Activated CD4-positive, alpha-beta memory T cell treated with anti-CD3 and anti-CD28 coated beads, Interleukin-2, amount 10 ng/mL, durations not matched to agents 7 days and 5 days (primary cell): Measurements from ENCODE around the gene RALB. TPM values are rescaled to one million over a fixed set of nuclear protein-coding genes. Genes with fewer than 3 reads are reported as not detected.
"Not testable (repeated sequence)": the region's sequence is repeated elsewhere in the genome, so short reads cannot be mapped to it uniquely, and the experiment has no call there.

Source experiments
- CTCF ChIA-PET: fragments of 350-600 bp; sonication (Branson Sonifier 250); formaldehyde crosslinking; loops from one replicate; lab custom pipeline; 2021; ENCODE audit warnings: antibody characterized with exemption, inconsistent platforms; lab: Charles Lee
- POLR2A ChIA-PET: fragments of 350-600 bp; sonication (Branson Sonifier 250); formaldehyde crosslinking; loops from one replicate; lab custom pipeline; 2021; ENCODE audit warnings: antibody characterized with exemption; lab: Charles Lee
- DNase-seq: peaks from one replicate; pipeline ENCODE4 v3.0.0-alpha.2; 2020
- H3K27ac Mint-ChIP-seq: one replicate; pipeline ENCODE4 v1.8.0; 2021; ENCODE audit warnings: mild to moderate bottlenecking, mixed read lengths
- H3K27me3 Mint-ChIP-seq: one replicate; pipeline ENCODE4 v1.8.0; 2021; ENCODE audit warnings: mixed read lengths
- H3K36me3 Mint-ChIP-seq: one replicate; pipeline ENCODE4 v1.8.0; 2021; ENCODE audit warnings: low read depth, mixed read lengths
- H3K4me1 Mint-ChIP-seq: one replicate; pipeline ENCODE4 v1.8.0; 2021; ENCODE audit warnings: mixed read lengths
- H3K4me3 Mint-ChIP-seq: one replicate; pipeline ENCODE4 v1.8.0; 2021; ENCODE audit warnings: mild to moderate bottlenecking, mixed read lengths
- H3K9me3 Mint-ChIP-seq: one replicate; pipeline ENCODE4 v1.8.0; 2021; ENCODE audit warnings: mixed read lengths
- total RNA-seq, 2 experiments: library from RNA; stranded (reverse); gene quantifications; one replicate each; pipeline ENCODE4 v1.2.3, GENCODE V29; 2021

RALB gene
- total RNA-seq, 2 experiments from 2014 or later = 59.2 to 59.3 TPM

DNA sequence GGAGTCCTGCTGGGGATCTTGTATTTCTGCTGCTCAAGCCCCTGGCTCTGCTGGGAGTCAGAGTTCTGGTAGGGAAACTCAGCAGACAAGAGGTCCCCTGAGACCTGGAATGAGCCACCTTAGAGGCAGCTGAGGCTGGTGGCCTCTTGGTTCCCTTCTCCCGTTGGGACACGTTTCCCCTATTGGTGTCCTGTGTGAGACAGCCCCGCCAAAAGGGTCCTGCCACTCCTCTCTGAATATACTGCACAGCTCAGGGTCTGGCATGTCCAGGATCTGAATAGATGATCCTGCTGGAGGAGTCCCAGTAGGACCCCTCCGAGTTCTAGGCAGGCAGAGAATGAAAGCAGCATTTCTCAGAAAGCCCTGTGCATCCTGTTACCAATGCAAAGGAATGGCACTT lies 2.0 kb upstream of the RALB start:
- CTCF ChIA-PET = interaction anchor here (1.0 to 6.7 kb wide), 3 partner anchors 59 to 75 kb away, joined by 3 to 48 read pairs (median 3); no protein-coding TSS in a partner anchor
- no peaks in the 10 kb centered on the region for H3K9me3 Mint-ChIP-seq
- peaks cover 19% of the 10 kb centered on the region for H3K36me3 Mint-ChIP-seq
- DNase-seq = no peak
- H3K4me1 Mint-ChIP-seq = peaks cover 48% of the 10 kb centered on the region
- POLR2A ChIA-PET = interaction anchor here (0.8 to 3.9 kb wide), 5 partner anchors 11 to 37 kb away, joined by 3 to 45 read pairs (median 5); no protein-coding TSS in a partner anchor
- H3K4me3 Mint-ChIP-seq = no peak overlapping the region
- H3K27ac Mint-ChIP-seq = no peak overlapping the region
- peaks cover 13% of the 10 kb centered on the region for H3K27me3 Mint-ChIP-seq

DNA sequence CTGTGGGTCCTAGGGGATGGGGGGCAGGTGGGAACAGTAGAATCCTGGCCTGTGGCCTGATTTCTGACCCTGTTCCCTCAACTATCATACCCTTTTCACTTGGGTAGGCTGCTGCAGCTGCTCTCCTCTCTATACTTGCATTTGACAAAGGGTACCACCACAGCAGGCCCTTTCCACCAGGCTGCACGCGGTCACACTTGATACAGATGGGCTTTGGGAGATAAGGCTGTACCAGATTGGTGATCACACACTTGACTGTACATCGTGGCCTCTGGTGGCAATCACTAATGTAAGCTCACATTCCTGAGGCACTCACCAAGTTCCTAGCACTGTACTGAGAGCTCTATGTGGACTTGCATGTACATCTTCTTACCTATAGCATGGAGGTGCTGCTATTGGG lies 1.6 kb upstream of the RALB start:
- Mint-ChIP-seq H3K36me3 (peaks cover 23% of the 10 kb centered on the region), H3K4me3 (no peak overlapping the region), H3K4me1 (peaks cover 53% of the 10 kb centered on the region), H3K27me3 (peaks cover 13% of the 10 kb centered on the region), H3K27ac (no peak overlapping the region), H3K9me3 (no peaks in the 10 kb centered on the region)
- POLR2A ChIA-PET = interaction anchor here (0.8 to 3.9 kb wide), 6 partner anchors 11 to 62 kb away, joined by 3 to 45 read pairs (median 14); no protein-coding TSS in a partner anchor
- CTCF ChIA-PET = interaction anchor here (1.1 to 6.7 kb wide), 5 partner anchors 15 to 93 kb away, joined by 3 to 48 read pairs (median 4); no protein-coding TSS in a partner anchor
- DNase-seq = no peak

GRCh38 chr2:120251880-120252224 lies 800 bp upstream of the RALB start:
- Mint-ChIP-seq H3K27me3 (peaks cover 12% of the 10 kb centered on the region), H3K36me3 (peaks cover 31% of the 10 kb centered on the region), H3K27ac (peak overlapping the region; percentile 64), H3K9me3 (no peaks in the 10 kb centered on the region), H3K4me3 (peak overlapping the region; percentile 99), H3K4me1 (peaks cover 60% of the 10 kb centered on the region)
- ChIA-PET CTCF (interaction anchor here (0.8 to 6.7 kb wide), 10 partner anchors 10 to 142 kb away, joined by 3 to 48 read pairs (median 4); no protein-coding TSS in a partner anchor), POLR2A (interaction anchor here (0.9 to 3.9 kb wide), 15 partner anchors 10 to 322 kb away, joined by 3 to 45 read pairs (median 7); partner anchors contain the start of gene TMEM185B)
- DNase-seq = no peak

DNA sequence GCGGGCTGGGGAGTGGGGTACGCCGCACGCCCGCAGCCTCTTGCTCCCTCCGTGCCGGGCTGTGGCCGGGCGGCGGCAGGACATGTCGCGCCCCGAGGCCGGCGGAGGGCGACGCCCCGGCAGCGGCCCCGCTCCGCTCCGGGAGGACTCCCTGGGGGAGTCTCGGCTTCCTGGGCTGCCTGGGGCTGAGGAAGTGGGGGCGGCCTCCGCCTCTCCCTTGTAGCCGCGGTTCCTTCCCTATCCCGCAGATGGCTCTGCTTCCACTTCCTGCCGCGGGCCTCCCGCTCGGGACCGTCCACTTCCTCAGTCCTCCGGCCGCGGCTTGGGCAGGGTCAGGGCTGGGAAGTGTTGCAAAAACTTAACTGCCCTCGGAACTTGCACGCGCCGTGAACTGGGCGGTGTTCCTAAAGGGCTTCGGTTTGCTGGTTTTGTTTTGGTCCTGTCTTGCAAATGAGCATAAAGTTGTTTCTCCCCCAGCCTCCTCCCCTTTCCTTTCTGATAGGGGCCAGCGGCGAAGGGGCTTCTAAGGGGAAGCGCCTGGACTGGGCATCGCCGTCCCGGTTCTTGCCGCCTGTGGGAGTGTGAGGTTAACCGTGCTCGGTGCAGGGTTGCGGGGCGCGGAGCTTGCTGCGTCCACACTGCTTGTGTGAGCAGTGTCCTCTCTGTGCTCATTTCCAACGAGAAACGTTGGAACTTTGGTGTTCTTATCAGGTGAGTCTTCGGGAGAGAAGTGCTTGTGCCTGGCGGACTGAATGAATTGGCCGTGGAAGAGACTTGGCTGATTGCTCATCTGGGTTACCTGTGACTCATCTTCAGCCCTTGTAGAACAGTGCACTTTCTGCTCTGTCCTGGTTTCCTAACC lies 600 bp downstream of the RALB start:
- Mint-ChIP-seq H3K27ac (peak overlapping the region; percentile 77), H3K36me3 (peaks cover 44% of the 10 kb centered on the region), H3K9me3 (peaks cover 4% of the 10 kb centered on the region), H3K4me1 (peaks cover 66% of the 10 kb centered on the region), H3K4me3 (peak overlapping the region; percentile 95), H3K27me3 (peaks cover 6% of the 10 kb centered on the region)
- ChIA-PET CTCF (interaction anchor here (0.9 to 6.7 kb wide), 3 partner anchors 21 to 77 kb away, joined by 4 to 48 read pairs (median 14); no protein-coding TSS in a partner anchor), POLR2A (interaction anchor here (0.9 to 3.9 kb wide), 16 partner anchors 8 to 324 kb away, joined by 3 to 45 read pairs (median 6); partner anchors contain the start of gene TMEM185B)
- peak; percentile 55 for DNase-seq

DNA sequence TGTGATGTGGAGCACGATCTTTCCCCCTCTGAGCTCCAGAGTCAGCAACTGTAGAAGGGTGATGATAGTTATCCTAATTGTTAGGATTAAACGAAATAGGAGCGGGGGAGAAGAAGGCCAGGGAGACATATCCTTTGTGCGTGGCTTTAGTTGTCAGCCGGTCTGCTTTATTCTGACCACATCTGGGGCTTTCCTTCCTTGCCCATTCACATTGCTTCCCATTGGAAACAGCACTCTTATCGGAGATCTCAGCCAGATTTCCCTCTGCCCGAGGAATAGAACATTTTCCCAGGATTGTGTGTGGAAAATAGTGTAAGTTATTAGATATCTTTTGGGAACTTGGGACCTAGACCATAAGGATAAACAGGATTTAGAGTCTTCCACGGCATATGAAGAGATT lies 1.5 kb downstream of the RALB start:
- Mint-ChIP-seq H3K27ac (no peak overlapping the region), H3K4me3 (peak overlapping the region; percentile 95), H3K27me3 (peaks cover 6% of the 10 kb centered on the region), H3K36me3 (peaks cover 53% of the 10 kb centered on the region), H3K4me1 (peaks cover 68% of the 10 kb centered on the region), H3K9me3 (peaks cover 8% of the 10 kb centered on the region)
- POLR2A ChIA-PET = interaction anchor here (0.9 to 3.9 kb wide), 3 partner anchors 8 to 59 kb away, joined by 3 to 45 read pairs (median 18); no protein-coding TSS in a partner anchor
- no peak for DNase-seq
- CTCF ChIA-PET = interaction anchor here (1.6 to 6.7 kb wide), 2 partner anchors 32 to 58 kb away, joined by 6 to 48 read pairs; no protein-coding TSS in a partner anchor

DNA sequence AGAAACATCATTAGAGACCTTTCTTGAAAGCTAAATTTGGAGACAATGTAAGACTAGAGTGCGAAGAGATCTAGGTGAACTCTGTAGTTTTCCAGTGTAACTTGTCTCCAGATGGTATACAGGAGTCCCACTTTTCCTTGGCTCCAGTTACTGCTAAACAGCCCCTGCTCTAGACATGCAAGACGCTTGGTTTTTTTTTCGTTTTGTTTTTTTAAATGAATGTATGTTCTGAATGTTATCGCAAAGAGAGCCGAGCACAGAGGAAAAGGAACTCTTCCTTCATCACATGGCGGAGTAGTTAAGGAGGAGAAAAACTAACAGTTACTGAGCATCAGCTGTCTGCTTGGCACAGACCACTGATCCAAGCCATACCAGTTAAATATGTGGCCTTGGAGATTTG lies 2.4 kb downstream of the RALB start:
- Mint-ChIP-seq H3K9me3 (peaks cover 11% of the 10 kb centered on the region), H3K36me3 (peaks cover 56% of the 10 kb centered on the region), H3K27me3 (peaks cover under 1% of the 10 kb centered on the region), H3K4me1 (peaks cover 69% of the 10 kb centered on the region), H3K4me3 (peak overlapping the region; percentile 37), H3K27ac (no peak overlapping the region)
- DNase-seq = no peak
- CTCF ChIA-PET = interaction anchor here (1.1 to 3.4 kb wide), 3 partner anchors 28 to 58 kb away, joined by 4 to 18 read pairs (median 6); no protein-coding TSS in a partner anchor
- POLR2A ChIA-PET = interaction anchor here (0.9 to 1.7 kb wide), 5 partner anchors 15 to 36 kb away, joined by 3 to 10 read pairs (median 4); partner anchors contain the start of gene TMEM185B

GRCh38 chr2:120255986-120256650 lies 3.5 kb downstream of the RALB start:
- peaks cover 56% of the 10 kb centered on the region for H3K36me3 Mint-ChIP-seq
- ChIA-PET POLR2A (interaction anchor here (0.9 to 1.7 kb wide), 5 partner anchors 14 to 35 kb away, joined by 3 to 10 read pairs (median 4); partner anchors contain the start of gene TMEM185B), CTCF (interaction anchor here (1.1 to 3.4 kb wide), 2 partner anchors 27 to 57 kb away, joined by 4 to 18 read pairs; no protein-coding TSS in a partner anchor)
- H3K9me3 Mint-ChIP-seq = peaks cover 11% of the 10 kb centered on the region
- DNase-seq = no peak
- H3K4me1 Mint-ChIP-seq = peaks cover 65% of the 10 kb centered on the region
- no peak overlapping the region for H3K4me3 Mint-ChIP-seq
- no peaks in the 10 kb centered on the region for H3K27me3 Mint-ChIP-seq
- no peak overlapping the region for H3K27ac Mint-ChIP-seq

DNA sequence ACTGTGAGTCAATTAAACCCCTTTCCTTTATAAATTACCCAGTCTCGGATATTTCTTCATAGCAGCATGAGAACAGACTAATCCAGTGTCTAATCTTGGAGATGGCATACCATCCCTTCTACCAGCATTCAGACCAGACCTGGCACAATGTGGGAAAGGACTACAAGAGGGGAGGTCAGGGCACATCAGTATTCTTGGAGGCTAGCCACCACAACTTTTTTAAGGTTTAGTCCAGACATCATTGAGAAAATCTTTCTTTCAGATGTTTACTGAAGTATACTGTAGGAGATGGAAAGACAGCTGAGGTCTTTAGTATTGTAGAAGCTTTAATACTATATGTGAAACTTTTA lies 4.0 kb downstream of the RALB start:
- H3K9me3 Mint-ChIP-seq = peaks cover 11% of the 10 kb centered on the region
- no peak for DNase-seq
- no peaks in the 10 kb centered on the region for H3K27me3 Mint-ChIP-seq
- POLR2A ChIA-PET = interaction anchor here (0.6 to 1.5 kb wide), 4 partner anchors 13 to 33 kb away, joined by 3 to 4 read pairs (median 3); partner anchors contain the start of gene TMEM185B
- H3K4me1 Mint-ChIP-seq = peaks cover 63% of the 10 kb centered on the region
- H3K4me3 Mint-ChIP-seq = no peak overlapping the region
- no peak overlapping the region for H3K27ac Mint-ChIP-seq
- CTCF ChIA-PET = interaction anchor here (1.0 to 3.4 kb wide), 2 partner anchors 29 to 56 kb away, joined by 3 to 18 read pairs; no protein-coding TSS in a partner anchor
- peaks cover 56% of the 10 kb centered on the region for H3K36me3 Mint-ChIP-seq

DNA sequence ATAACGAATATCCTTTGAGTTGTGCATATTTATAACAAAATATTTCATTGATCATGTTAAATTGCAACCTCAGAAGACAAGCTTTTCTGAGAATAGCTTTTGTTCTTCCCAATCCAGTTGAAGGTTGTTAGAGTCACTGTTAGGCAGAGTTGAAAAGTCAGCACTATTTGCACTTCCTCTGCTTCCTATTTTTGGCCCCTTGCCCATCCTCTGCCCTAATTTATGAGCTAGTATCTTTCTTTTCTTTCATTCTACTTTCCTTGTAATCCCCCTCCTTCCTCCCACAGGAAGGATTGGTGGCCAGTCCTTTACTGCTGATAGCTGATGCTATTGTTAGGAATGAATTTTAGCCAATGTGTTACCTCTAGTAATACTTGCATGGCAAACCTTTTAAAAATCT lies 4.9 kb downstream of the RALB start:
- Mint-ChIP-seq H3K4me1 (peaks cover 54% of the 10 kb centered on the region), H3K36me3 (peaks cover 56% of the 10 kb centered on the region), H3K27ac (peak overlapping the region; percentile 60), H3K4me3 (no peak overlapping the region), H3K9me3 (peaks cover 11% of the 10 kb centered on the region), H3K27me3 (no peaks in the 10 kb centered on the region)
- DNase-seq = no peak
- ChIA-PET POLR2A (interaction anchor here (0.9 to 1.0 kb wide), 3 partner anchors 26 to 34 kb away, joined by 3 to 5 read pairs (median 3); partner anchors contain the start of gene TMEM185B), CTCF (interaction anchor here (1.0 to 3.4 kb wide), 5 partner anchors 9 to 83 kb away, joined by 3 to 18 read pairs (median 4); no protein-coding TSS in a partner anchor)

DNA sequence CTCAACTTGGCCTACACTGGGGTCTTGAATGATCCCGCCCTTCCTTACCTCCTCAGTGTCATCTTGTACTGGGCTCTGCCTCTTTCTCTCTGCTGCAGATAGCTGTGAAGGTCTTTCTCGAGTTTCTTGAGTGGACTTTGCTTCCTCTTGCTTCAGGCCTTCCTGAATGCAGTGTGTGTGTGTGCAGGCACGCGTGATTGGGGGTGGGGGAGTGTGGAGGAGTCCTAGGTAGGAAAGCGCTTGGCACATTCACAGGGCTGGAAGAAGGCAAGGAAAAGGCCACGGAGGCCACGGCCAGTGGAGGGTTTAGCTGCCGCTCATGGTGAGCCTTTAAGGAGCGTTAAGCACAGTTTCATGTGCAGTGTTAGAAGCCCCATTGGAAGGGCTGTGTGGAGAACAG lies 5.5 kb downstream of the RALB start:
- H3K4me3 Mint-ChIP-seq = no peak overlapping the region
- H3K9me3 Mint-ChIP-seq = peaks cover 11% of the 10 kb centered on the region
- H3K27ac Mint-ChIP-seq = peak overlapping the region; percentile 10
- H3K27me3 Mint-ChIP-seq = no peaks in the 10 kb centered on the region
- peaks cover 56% of the 10 kb centered on the region for H3K36me3 Mint-ChIP-seq
- ChIA-PET POLR2A (no interaction called here), CTCF (interaction anchor here (1.1 to 3.4 kb wide), 4 partner anchors 10 to 83 kb away, joined by 3 to 18 read pairs (median 4); no protein-coding TSS in a partner anchor)
- DNase-seq = no peak
- peaks cover 54% of the 10 kb centered on the region for H3K4me1 Mint-ChIP-seq

DNA sequence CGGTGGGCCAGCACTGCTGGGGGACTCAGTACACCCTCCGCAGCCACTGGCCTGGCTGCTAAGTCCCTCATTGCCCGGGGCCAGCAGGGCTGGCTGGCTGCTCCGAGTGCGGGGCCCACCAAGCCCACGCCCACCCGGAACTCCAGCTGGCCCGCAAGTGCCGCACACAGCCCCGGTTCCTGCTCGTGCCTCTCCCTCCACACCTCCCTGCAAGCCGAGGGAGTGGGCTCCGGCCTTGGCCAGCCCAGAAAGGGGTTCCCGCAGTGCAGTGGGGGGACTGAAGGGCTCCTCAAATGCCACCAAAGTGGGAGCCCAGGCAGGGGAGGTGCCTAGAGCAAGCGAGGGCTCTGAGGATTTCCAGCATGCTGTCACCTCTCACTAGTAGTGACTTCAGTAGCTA lies 7.3 kb downstream of the RALB start:
- H3K4me1 Mint-ChIP-seq = peaks cover 45% of the 10 kb centered on the region
- peaks cover 49% of the 10 kb centered on the region for H3K36me3 Mint-ChIP-seq
- CTCF ChIA-PET, DNase-seq, H3K27me3 Mint-ChIP-seq, H3K27ac Mint-ChIP-seq, H3K4me3 Mint-ChIP-seq, POLR2A ChIA-PET: not testable (repeated sequence)
- peaks cover 11% of the 10 kb centered on the region for H3K9me3 Mint-ChIP-seq

DNA sequence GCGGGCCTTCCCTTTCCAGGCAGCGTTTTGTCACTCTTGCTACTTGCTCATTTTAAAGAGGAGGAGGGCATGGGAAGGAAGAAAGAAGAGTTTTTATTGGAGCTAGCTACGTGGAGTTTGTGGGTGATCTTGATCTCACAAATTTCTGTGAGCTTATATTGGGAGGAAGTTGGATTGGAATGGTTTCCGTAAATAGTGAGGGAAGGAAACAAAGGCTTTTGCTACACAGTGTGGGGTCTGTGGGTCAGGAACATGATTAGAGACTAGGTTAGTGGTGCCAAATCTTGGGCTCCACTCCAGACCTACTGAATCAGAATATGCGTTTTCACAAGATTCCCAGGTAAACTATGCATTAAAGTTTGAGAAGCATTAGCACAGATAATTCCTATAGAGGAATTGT lies 8.1 kb downstream of the RALB start:
- H3K4me3 Mint-ChIP-seq = no peak overlapping the region
- POLR2A ChIA-PET = interaction anchor here (3.1 kb wide), 1 partner anchor 8 kb away, joined by 18 read pairs; the partner anchor contains the start of gene RALB

More for the DNA sequence above, 8.1 kb downstream of the RALB start:
- DNase-seq = no peak
- Mint-ChIP-seq H3K9me3 (peaks cover 11% of the 10 kb centered on the region), H3K27ac (peak overlapping the region; percentile 4), H3K36me3 (peaks cover 46% of the 10 kb centered on the region), H3K27me3 (no peaks in the 10 kb centered on the region), H3K4me1 (peaks cover 42% of the 10 kb centered on the region)
- CTCF ChIA-PET = interaction anchor here (1.3 to 1.4 kb wide), 2 partner anchors 8 to 52 kb away, joined by 3 read pairs; partner anchors contain the start of gene RALB
